Measurements from ENCODE around the gene POLL.

DNA sequence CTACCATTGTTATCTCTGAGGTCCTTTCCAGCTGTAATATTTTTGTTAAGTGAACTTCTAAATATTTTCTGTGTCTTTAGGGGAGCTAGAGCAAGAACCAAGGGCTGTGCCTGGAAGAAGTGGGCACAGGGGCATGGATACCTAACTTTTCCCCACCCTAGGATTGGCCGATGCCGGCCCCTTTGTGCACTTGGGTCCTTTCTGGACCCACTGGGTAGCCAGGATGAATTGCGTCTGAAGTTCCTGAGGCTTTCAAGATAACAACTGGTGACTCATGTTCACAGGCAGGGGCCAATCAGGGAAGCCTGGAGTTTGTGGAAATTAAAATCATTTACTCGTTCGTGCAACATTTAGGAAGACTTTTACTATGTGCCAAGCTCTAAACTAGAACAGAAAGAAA lies 822 bp upstream of the POLL start:
- TF ChIP-seq EZH2phosphoT487 (IDR thresholded peaks at IDR 0.05) (no peak), EZH2 (IDR thresholded peaks at IDR 0.05) (no peak)
- TF ChIP-seq, protein P1, sequence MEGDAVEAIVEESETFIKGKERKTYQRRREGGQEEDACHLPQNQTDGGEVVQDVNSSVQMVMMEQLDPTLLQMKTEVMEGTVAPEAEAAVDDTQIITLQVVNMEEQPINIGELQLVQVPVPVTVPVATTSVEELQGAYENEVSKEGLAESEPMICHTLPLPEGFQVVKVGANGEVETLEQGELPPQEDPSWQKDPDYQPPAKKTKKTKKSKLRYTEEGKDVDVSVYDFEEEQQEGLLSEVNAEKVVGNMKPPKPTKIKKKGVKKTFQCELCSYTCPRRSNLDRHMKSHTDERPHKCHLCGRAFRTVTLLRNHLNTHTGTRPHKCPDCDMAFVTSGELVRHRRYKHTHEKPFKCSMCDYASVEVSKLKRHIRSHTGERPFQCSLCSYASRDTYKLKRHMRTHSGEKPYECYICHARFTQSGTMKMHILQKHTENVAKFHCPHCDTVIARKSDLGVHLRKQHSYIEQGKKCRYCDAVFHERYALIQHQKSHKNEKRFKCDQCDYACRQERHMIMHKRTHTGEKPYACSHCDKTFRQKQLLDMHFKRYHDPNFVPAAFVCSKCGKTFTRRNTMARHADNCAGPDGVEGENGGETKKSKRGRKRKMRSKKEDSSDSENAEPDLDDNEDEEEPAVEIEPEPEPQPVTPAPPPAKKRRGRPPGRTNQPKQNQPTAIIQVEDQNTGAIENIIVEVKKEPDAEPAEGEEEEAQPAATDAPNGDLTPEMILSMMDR (IDR thresholded peaks at IDR 0.05) = no peak
